Measurements from ENCODE around the gene FNDC10.

GRCh38 chr1:1625404-1625775 lies 25.5 kb upstream of the FNDC10 start:
- TF ChIP-seq CTCF (IDR thresholded peaks at IDR 0.05) (no peak), POLR2A (IDR thresholded peaks at IDR 0.05) (no peak)
